Stimulated activated CD8-positive, alpha-beta memory T cell treated with anti-CD3 and anti-CD28 coated beads, Interleukin-7, amount 100 ng/mL, for 48 hours (primary cell): ENCODE measurements around the gene CD59.
"Not testable (repeated sequence)": the region's sequence is repeated elsewhere in the genome, so short reads cannot be mapped to it uniquely, and the experiment has no call there.

ENCODE experiments used
- DNase-seq, 2 donors: peaks; one replicate each; pipeline ENCODE4 v3.0.0-alpha.2; 2020; ENCODE audit warnings: low read depth in 1 of 2; ENCODE audit errors: extremely low read depth in 1 of 2

Gene CD59

GRCh38 chr11:33696411-33696810 is 39.8 kb downstream of the CD59 start:
- no peak for DNase-seq

- DNase-seq: no peak
Observed at GRCh38 chr11:33695051-33695566, 41.1 kb downstream of the CD59 start.

- DNase-seq: no peak
Observed at GRCh38 chr11:33694346-33695050, 41.7 kb downstream of the CD59 start.

- DNase-seq: no peak
Observed at GRCh38 chr11:33692541-33692940, 43.7 kb downstream of the CD59 start.

GRCh38 chr11:33692013-33692504 is 44.2 kb downstream of the CD59 start:
- no peak for DNase-seq

DNA sequence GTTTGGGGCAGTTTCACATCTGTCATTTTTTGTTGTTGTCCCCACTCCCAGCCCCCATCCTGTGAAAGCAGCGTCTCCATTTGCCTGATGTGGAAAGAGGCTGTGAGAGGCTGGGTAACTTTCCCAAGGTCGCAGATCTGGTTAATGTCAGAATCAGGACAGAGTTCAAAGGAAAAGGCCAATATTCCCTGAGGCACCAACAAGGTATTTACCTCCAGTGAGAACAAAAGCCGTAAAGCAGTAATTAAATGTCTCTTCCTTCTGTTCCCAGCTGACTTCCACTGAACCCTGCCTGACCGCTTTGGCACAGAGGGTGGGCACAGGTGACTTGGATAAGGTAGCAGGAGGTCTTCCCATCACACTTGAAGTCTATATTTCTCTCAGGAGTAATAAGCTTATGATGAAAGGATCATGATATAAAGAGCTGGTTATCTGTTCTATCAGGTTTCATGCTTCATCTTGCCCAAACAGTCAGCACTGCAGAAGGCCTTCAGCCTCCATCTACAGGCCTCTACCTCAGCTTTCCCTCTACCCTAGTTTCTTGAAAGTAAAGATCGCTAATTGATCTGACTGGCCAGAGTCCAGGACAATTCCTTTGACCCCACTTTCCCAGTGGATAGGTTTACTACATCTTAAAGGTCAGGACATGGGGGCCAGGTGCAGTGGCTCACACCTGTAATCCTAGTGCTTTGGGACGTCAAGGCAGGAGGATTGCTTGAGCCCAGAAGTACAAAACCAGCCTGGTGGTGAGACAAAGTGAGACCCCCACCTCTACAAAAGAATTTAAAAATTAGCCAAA is 45.0 kb downstream of the CD59 start:
- DNase-seq: no peak

DNA sequence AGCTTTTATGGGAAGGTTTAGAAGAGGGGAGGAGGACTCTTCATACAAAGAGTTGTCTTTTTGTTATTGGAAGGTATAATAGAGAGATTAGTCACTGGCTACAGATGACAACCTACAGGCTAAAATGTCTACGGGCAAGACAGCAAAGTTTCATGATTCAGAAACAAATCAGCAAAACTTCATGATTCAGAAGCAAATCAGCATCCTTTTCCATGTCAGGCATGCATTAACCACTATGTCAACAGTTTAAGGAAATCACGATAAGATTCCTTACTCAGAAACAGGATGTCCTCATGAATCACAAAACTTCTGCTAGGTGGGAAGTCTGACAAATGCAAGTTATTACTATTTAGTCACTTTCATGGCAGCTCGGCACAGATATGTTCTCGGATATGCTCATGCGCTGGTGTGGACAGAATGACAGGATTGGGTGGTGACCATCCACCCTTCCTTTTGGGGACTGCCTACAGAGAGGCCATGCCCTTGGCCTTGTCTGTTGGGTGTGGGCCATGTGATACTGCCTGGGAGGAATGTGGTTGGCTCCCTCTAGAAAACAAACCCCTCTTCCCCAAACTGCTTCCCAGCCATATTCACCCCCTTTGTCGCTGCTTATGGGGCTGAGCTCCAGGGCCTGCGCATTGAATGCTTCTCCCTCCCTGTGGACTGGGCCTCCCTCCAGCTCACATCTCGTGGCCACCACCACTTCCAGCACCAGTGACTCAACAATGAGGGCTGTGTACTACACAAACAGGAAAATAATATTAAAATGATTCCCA is 45.7 kb downstream of the CD59 start:
- no peak for DNase-seq

GRCh38 chr11:33689501-33689900 is 46.7 kb downstream of the CD59 start:
- no peak for DNase-seq

GRCh38 chr11:33689085-33689484 is 47.1 kb downstream of the CD59 start:
- no peak for DNase-seq

DNA sequence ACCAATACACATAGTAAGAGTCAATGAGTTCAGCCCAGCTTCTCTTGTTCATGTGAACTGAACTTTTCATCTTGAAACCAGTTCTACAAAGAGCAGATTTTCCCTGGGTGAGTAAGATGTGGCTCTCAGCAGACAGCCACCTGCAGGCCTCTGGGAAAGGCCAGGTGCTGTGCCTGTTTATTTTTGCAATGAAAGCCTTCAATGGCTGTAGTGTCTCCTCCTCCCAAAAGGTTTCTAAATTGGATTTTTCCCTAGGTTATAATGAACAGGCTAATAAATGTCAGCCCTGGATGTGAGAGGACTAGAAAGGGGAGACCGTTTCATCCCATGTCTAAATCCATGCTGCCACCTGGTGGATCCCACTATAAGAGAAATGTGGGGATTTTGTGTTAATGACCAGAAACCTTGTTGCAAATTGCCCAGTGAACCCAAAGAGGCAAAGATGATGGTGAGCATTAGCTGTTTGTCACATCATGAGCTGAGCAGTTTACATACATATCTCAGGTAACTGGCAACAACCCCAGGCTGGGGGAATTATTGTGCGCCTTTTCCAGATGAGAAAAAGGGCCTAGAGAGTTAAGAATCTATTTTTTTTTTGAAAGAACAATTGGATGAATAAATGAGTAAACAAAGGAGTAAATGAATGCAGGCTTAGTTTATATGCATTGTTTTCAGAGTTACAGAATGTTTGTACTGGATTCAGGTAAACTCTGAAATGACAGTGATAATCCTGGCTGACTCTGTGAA is 48.3 kb downstream of the CD59 start:
- DNase-seq: no peak

- no peak for DNase-seq
Observed at GRCh38 chr11:33685082-33685481, 51.1 kb downstream of the CD59 start.

DNA sequence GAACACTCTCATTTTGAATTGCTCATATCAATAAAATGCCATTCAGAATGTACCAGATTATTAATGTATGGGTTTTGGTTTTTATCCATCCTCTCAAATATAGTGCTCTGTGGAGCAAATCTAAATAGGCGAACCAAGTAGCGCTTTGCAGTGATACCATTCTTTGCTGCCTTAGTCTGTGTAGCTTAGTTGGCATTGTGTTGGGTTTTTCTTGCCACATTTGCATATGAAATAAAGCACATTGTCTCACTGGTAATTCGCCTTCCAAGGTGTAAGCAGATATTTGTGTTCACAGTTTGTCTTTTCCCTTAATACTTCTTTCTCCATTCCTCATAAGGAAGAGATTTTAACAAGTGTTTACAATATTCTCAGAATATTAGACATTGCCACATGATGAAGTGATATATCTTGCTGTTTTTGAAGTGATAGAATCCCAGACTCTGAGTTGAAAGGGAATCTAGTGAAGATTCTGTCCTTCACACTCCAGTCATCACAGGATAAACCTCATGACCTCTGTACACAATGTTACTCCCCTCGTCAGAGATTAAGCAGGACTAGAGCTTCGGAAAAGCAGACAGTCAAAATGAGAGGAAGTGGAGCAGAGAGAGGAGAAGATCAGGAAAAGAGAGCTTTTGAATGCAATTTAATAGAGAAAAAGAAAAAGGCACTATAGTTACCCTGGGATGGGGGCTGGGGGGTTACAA is 52.1 kb downstream of the CD59 start:
- no peak for DNase-seq

DNA sequence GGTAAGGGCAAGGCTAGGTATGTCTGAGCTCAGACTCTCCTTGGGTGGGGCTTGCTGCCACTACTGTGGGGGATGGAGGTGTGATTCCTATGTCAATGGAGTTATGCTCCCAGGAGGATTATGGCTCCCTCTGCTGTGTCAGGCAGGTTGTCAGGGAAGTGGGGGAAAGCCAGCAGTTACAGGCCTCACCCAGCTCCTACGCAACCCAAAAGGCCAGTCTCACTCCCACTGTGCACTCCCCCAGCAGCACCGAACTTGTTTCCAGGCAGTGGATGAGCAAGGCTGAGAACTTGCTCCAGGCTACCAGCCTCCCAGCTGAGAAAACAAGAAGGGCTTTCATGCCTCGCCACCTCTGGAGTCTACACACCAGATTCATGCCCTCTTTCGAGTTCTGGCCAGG is 53.8 kb downstream of the CD59 start:
- no peak for DNase-seq

GRCh38 chr11:33682019-33682418 is 54.2 kb downstream of the CD59 start:
- no peak for DNase-seq

DNA sequence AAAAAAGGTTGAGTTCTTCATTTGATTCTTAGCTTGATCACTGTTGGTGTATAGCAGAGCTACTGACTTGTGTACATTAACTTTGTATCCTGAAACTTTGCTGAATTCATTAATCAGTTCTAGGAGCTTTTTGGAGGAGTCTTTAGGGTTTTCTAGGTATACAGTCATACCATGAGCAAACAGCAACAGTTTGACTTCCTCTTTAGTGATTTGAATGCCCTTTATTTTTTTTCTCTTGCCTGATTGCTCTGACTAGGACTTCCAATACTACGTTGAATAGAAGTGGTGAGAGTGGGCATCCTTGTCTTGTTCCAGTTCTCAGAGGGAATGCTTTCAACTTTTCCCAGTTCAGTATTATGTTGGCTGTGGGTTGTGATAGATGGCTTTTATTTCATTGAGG is 57.6 kb downstream of the CD59 start:
- not testable (repeated sequence) for DNase-seq

DNA sequence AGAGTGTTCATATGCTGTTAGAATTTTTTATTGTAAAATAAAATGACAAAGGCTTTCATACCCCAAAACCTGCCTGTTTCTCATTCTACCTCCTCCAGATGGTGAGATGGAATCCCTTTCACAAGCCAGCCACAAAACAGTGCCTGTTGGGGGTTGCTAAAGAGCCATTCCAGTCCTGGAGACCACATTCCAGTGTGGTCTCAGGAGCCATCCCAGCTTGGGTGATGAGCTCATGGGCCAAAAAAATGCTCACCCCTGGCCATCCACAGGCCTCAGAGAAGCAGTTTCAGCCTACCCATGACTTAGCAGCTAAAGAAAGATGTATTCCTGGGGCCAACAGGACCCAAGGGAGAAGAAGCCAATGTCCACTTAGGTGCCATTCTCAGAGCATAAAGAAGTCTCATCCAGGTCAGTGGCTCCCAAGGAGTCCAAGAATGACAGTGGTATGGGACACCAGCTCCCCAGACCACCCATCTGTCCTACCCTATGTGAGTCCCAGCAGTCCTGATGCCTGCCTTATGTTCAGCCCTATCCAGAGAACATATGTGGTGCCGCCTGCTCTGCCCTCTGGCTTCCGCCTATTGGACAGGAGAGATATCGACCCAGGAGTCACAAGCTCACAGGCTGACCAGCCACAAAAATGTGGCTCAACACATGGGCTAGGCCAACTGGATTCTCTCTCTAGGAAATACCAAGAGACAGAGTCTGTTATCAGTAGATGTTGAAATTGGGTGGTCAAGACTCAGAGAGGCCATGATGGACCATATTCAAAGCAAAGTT is 62.0 kb downstream of the CD59 start:
- DNase-seq: no peak

- DNase-seq: no peak
Observed at GRCh38 chr11:33672273-33672672, 64.0 kb downstream of the CD59 start.

GRCh38 chr11:33670250-33671011 is 65.8 kb downstream of the CD59 start:
- peak in 1 of 2 donors; percentile 13 for DNase-seq
